H1 (cell line): Measurements from ENCODE around the gene TMEM134. TPM values are rescaled to one million over a fixed set of nuclear protein-coding genes. Genes with fewer than 3 reads are reported as not detected.

Experiments used
- BACH1 ChIP-seq: IDR thresholded peaks from 2 replicates; pipeline ENCODE4 v1.6.1; 2012; ENCODE audit warnings: low read length, improper control_type of control experiment
- CREB1 ChIP-seq: IDR thresholded peaks from 2 replicates; pipeline ENCODE4 v1.6.1; 2012; ENCODE audit warnings: inconsistent platforms
- EGR1 ChIP-seq: IDR thresholded peaks from 2 replicates; pipeline ENCODE4 v1.6.1; 2011; ENCODE audit warnings: low read depth, low read length, borderline replicate concordance
- KDM1A ChIP-seq: fragments of 200-600, 300-600 bp; sonication (generic); IDR thresholded peaks from 2 replicates; pipeline ENCODE4 v1.7.1; 2016; ENCODE audit warnings: mild to moderate bottlenecking, low read length, borderline replicate concordance
- MAFK ChIP-seq: IDR thresholded peaks from 2 replicates; pipeline ENCODE4 v1.6.1; 2012; ENCODE audit warnings: low read depth, mild to moderate bottlenecking, improper control_type of control experiment, low read length
- NANOG ChIP-seq: IDR thresholded peaks from 2 replicates; pipeline ENCODE4 v1.6.1; 2011; ENCODE audit warnings: low read length, low read depth, mild to moderate bottlenecking, inconsistent platforms; ENCODE audit not compliant: insufficient read depth, poor library complexity, severe bottlenecking
- RAD21 ChIP-seq, 2 experiments: IDR thresholded peaks in 1 of 2; conservative IDR thresholded peaks in 1 of 2; 2 replicates each; pipeline ENCODE4 v1.6.1; 2011; ENCODE audit warnings: low read depth in 2 of 2, low read length in 2 of 2, improper control_type of control experiment in 1 of 2, inconsistent platforms in 1 of 2, mild to moderate bottlenecking in 1 of 2, moderate library complexity in 1 of 2
- RXRA ChIP-seq: IDR thresholded peaks from 2 replicates; pipeline ENCODE4 v1.6.1; 2011; ENCODE audit warnings: low read depth, mild to moderate bottlenecking, low read length, moderate library complexity; ENCODE audit not compliant: insufficient read depth
- SIRT6 ChIP-seq: IDR thresholded peaks from one replicate; pipeline ENCODE4 v1.7.1; 2012; ENCODE audit warnings: low read length, inconsistent platforms
- polyA plus RNA-seq, 7 experiments: library from polyadenylated mRNA; depleted of rRNA in 3 of 7; stranded (reverse) in 5 of 7; unstranded in 2 of 7; fragments of >200 nt in 5 of 7; fragments of 200-250 nt in 2 of 7; gene quantifications; 1 replicate in 5 of 7; 2 replicates in 1 of 7; 4 replicates in 1 of 7; pipeline versions ENCODE4 v1.2.1 to v1.2.3, GENCODE V29; 2011 to 2013; ENCODE audit warnings: missing spikeins in 2 of 7, mixed read lengths in 2 of 7
- total RNA-seq: library from RNA; stranded (reverse); fragmentation: NEBNext Ultra II Directional; extraction: Animal tissue kit (Norgen Biotek cat#: 25700); gene quantifications from 2 replicates; pipeline ENCODE4 v1.2.1, GENCODE V29; 2021
- TF ChIP-seq, protein P1 (sequence below): IDR thresholded peaks from 2 replicates; pipeline ENCODE4 v1.6.1; 2012; ENCODE audit warnings: inconsistent platforms

TMEM134 gene
- total and polyA plus RNA-seq, 2 of the 8 experiments (the other 6 are each of a cell fraction or from before 2014, with no cell fraction given): 32.4 to 229 TPM

DNA sequence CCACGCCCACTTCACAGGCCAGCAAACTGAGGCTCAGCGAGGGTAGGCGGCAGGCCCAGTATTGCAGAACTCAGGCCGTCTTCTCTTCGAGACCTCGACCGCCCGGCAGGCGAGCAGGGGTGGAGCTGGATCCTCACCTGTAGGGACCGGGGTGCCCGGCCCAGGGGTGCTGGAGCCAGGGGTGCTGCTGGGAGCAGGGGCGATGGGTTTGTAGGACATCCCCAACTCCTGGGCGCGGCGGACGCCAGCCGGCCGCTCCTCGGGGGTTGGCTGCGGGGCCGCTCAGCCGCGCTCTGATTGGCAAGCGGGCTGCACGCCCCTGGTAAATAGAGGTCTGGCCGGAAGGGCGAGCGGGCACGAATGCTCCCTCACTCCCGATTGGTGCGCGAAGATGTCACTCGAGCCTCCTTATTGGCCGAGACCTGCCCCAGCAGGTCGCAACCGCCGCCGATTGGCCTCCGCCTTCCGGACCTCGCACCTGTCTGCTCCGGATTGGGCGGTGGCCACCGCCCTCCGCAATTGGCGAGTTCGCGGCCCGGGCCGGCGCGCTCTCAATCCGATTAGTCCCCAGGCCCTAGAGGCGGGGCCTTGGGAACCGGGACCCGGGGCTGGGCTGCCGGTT is 38.9 kb upstream of the TMEM134 start, which contains the start of gene CDK2AP2 (continued):
- TF ChIP-seq, protein P1, sequence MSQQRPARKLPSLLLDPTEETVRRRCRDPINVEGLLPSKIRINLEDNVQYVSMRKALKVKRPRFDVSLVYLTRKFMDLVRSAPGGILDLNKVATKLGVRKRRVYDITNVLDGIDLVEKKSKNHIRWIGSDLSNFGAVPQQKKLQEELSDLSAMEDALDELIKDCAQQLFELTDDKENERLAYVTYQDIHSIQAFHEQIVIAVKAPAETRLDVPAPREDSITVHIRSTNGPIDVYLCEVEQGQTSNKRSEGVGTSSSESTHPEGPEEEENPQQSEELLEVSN: peak; percentile 17; the same call in 1 of the 2 replicates
- TF ChIP-seq SIRT6: no peak
- TF ChIP-seq NANOG: peak; percentile 15
- TF ChIP-seq CREB1: no peak
- no peak for TF ChIP-seq BACH1
- TF ChIP-seq KDM1A: peak; percentile 98
- TF ChIP-seq EGR1: no peak
- no peak for TF ChIP-seq RXRA
- no peak for TF ChIP-seq MAFK
- TF ChIP-seq RAD21 (IDR thresholded peaks at IDR 0.05 in 1 of 2, conservative IDR thresholded peaks at IDR 0.05 in 1 of 2; ENCODE audit: low read depth in 2 of 2, low read length in 2 of 2): no peak
